ENCODE data around the gene ACTL10.

DNA sequence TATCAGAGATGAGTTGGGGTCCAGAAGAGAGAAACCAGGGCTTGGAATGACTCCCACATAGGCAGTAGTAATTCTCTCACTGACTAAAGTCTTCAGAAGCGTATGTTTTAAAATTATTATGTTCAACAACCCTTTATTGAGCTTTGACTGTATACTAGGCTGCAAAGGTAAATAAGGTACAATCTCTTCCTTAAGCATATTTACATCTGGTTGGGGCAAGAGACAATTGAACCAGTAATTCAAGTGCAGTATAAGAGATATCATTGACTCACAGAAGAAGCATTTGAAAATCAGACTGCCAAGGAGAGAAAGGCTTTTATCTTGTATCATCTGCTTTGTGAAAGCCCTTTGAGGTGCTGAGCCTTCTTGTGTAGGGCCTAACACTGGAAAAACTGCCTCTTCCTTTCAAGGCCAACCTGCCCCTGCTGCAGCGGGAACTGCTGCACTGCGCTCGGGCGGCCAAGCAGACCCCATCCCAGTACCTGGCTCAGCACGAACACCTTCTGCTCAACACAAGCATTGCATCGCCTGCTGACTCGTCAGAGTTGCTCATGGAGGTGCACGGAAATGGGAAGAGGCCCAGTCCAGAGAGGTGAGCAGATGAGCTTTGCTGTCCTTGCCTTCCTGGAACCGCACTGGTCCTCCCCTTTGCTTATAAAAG, 43.9 kb upstream of the ACTL10 start:
- TF ChIP-seq, protein P1, sequence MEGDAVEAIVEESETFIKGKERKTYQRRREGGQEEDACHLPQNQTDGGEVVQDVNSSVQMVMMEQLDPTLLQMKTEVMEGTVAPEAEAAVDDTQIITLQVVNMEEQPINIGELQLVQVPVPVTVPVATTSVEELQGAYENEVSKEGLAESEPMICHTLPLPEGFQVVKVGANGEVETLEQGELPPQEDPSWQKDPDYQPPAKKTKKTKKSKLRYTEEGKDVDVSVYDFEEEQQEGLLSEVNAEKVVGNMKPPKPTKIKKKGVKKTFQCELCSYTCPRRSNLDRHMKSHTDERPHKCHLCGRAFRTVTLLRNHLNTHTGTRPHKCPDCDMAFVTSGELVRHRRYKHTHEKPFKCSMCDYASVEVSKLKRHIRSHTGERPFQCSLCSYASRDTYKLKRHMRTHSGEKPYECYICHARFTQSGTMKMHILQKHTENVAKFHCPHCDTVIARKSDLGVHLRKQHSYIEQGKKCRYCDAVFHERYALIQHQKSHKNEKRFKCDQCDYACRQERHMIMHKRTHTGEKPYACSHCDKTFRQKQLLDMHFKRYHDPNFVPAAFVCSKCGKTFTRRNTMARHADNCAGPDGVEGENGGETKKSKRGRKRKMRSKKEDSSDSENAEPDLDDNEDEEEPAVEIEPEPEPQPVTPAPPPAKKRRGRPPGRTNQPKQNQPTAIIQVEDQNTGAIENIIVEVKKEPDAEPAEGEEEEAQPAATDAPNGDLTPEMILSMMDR (conservative IDR thresholded peaks at IDR 0.05 in 1 of 2, IDR thresholded peaks at IDR 0.05 in 1 of 2; ENCODE audit: extremely low read depth in 1 of 2, insufficient read depth in 1 of 2, low read depth in 1 of 2, low read length in 2 of 2), result no peak
- TF ChIP-seq EZH2 (IDR thresholded peaks at IDR 0.05; ENCODE audit: borderline replicate concordance, low read length), result no peak

All from mammary epithelial cell (primary cell).